A549 (cell line): ENCODE data around the gene PCDH9. TPM values are rescaled to one million over a fixed set of nuclear protein-coding genes. Genes with fewer than 3 reads are reported as not detected.
A peak's percentile ranks its signal among the peaks of the same experiment; 100 is the strongest.

ENCODE experiments used
- ATAC-seq, 2 experiments: fragments of 200-7000 bp in 1 of 2; fragments of >200 bp in 1 of 2; cut with Nextera tagmentation in 1 of 2; cut with Tn5 transposase in 1 of 2; 3 replicates each; pipeline versions ENCODE4 v1.8.0 to v1.9.1; 2018 to 2020; ENCODE audit warnings: mild to moderate bottlenecking in 1 of 2, moderate library complexity in 1 of 2
- CTCF ChIA-PET: fragments of 300-600 bp; sonication (Branson Sonifier 250); formaldehyde crosslinking; extraction: SDS; loops from one replicate; lab custom pipeline; 2021; ENCODE audit warnings: antibody characterized with exemption, inconsistent platforms; lab: Yijun Ruan, JAX
- POLR2A ChIA-PET: fragments of 350-600 bp; formaldehyde crosslinking; extraction: SDS; loops from one replicate; lab custom pipeline; 2021; ENCODE audit warnings: antibody characterized with exemption, inconsistent platforms; lab: Yijun Ruan, JAX
- DNase-seq, 2 experiments: peaks; one replicate each; pipeline versions ENCODE4 v3.0.0 to v3.0.0-alpha.2; 2011 to 2016; ENCODE audit warnings: low read depth in 1 of 2, low spot score in 1 of 2
- FAIRE-seq: peaks from 2 replicates; lab custom pipeline; 2011; peaks lifted over from hg19 to GRCh38; lab: Jason Lieb, UNC
- H3K27ac ChIP-seq, 2 experiments: fragments of >200 bp; sonication (Bioruptor Twin); formaldehyde crosslinking; 3 replicates each; pipeline ENCODE4 v1.5.1; 2016 to 2017
- H3K4me1 ChIP-seq: fragments of >200 bp; sonication (Bioruptor Twin); formaldehyde crosslinking; 3 replicates; pipeline ENCODE4 v1.6.1; 2016
- H3K4me2 ChIP-seq: fragments of >200 bp; sonication (Bioruptor Twin); formaldehyde crosslinking; 3 replicates; pipeline ENCODE4 v1.6.1; 2016
- H3K4me3 ChIP-seq: fragments of >200 bp; sonication (Bioruptor Twin); formaldehyde crosslinking; 3 replicates; pipeline ENCODE4 v1.5.1; 2016
- H3K9me3 ChIP-seq: fragments of >200 bp; sonication (Bioruptor Twin); formaldehyde crosslinking; 3 replicates; pipeline ENCODE4 v1.6.1; 2016
- CEBPB ChIP-seq, 2 experiments: fragments of >200 bp in 1 of 2; sonication (Bioruptor Twin) in 1 of 2; formaldehyde crosslinking in 1 of 2; IDR thresholded peaks; 2 replicates each; pipeline ENCODE4 v1.6.1; 2012 to 2016
- EP300 ChIP-seq, 2 experiments: fragments of >200 bp; sonication (Bioruptor Twin); formaldehyde crosslinking; IDR thresholded peaks; 2 replicates in 1 of 2; 3 replicates in 1 of 2; pipeline ENCODE4 v1.6.1; 2016 to 2017
- FOXS1 ChIP-seq: fragments of 250-450 bp; sonication (Bioruptor Pico); IDR thresholded peaks from 2 replicates; pipeline ENCODE4 v1.5.0; 2020; ENCODE audit warnings: mild to moderate bottlenecking, moderate library complexity
- GATA3 ChIP-seq: IDR thresholded peaks from 2 replicates; pipeline ENCODE4 v1.6.1; 2012; ENCODE audit warnings: borderline replicate concordance
- HEYL ChIP-seq: fragments of 250-450 bp; sonication (Bioruptor Pico); IDR thresholded peaks from 2 replicates; pipeline ENCODE4 v1.8.0; 2021; ENCODE audit warnings: mild to moderate bottlenecking, moderate library complexity
- HMGXB4 ChIP-seq: fragments of 250-450 bp; sonication (Bioruptor Pico); IDR thresholded peaks from 2 replicates; pipeline ENCODE4 v1.5.0; 2021; ENCODE audit warnings: mild to moderate bottlenecking, moderate library complexity, borderline replicate concordance
- KDM5A ChIP-seq: fragments of 200-600 bp; sonication (generic); IDR thresholded peaks from 2 replicates; pipeline ENCODE4 v1.6.1; 2016; ENCODE audit warnings: antibody characterized with exemption, mild to moderate bottlenecking
- MAFK ChIP-seq: fragments of 450-650 bp; IDR thresholded peaks from 2 replicates; pipeline ENCODE4 v1.6.1; 2014; ENCODE audit not compliant: partially characterized antibody
- MAZ ChIP-seq: fragments of 150-350 bp; IDR thresholded peaks from 2 replicates; pipeline ENCODE4 v1.6.1; 2014; ENCODE audit warnings: antibody characterized with exemption, low read depth, low read length, borderline replicate concordance
- NFE2L2 ChIP-seq: fragments of 150-350 bp; conservative IDR thresholded peaks from 2 replicates; pipeline ENCODE4 v1.6.1; 2014; ENCODE audit warnings: low read length
- NPAS2 ChIP-seq: fragments of 250-450 bp; sonication (Bioruptor Pico); IDR thresholded peaks from 2 replicates; pipeline ENCODE4 v1.8.0; 2022; ENCODE audit warnings: mild to moderate bottlenecking, moderate library complexity, borderline replicate concordance
- POLR2A ChIP-seq: IDR thresholded peaks from 2 replicates; pipeline ENCODE4 v1.6.1; 2012; ENCODE audit warnings: mild to moderate bottlenecking, low read length
- POLR2AphosphoS2 ChIP-seq: conservative IDR thresholded peaks from 2 replicates; pipeline ENCODE4 v1.6.1; 2012; ENCODE audit warnings: low read length, improper control_type of control experiment, inconsistent platforms
- RAD21 ChIP-seq, 2 experiments: fragments of >200 bp in 1 of 2; sonication (Bioruptor Twin) in 1 of 2; formaldehyde crosslinking in 1 of 2; IDR thresholded peaks in 1 of 2; conservative IDR thresholded peaks in 1 of 2; 2 replicates in 1 of 2; 3 replicates in 1 of 2; pipeline ENCODE4 v1.6.1; 2012 to 2018; ENCODE audit warnings: inconsistent platforms in 1 of 2
- REST ChIP-seq: fragments of 200-600 bp; sonication (generic); IDR thresholded peaks from 2 replicates; pipeline ENCODE4 v1.6.1; 2016; ENCODE audit warnings: antibody characterized with exemption, mild to moderate bottlenecking, moderate library complexity
- TP53 ChIP-seq: fragments of 250-450 bp; sonication (Bioruptor Pico); IDR thresholded peaks from 2 replicates; pipeline ENCODE4 v1.5.0; 2021; ENCODE audit warnings: mild to moderate bottlenecking, moderate library complexity
- ZSCAN20 ChIP-seq: fragments of 250-450 bp; sonication (Bioruptor Pico); IDR thresholded peaks from 2 replicates; pipeline ENCODE4 v1.8.0; 2022; ENCODE audit warnings: mild to moderate bottlenecking, moderate library complexity
- WGBS: methylation state at CpG from one replicate; pipeline ENCODE4 v1.1.6; 2017; ENCODE audit errors: missing lambda C conversion rate; 5-methylcytosine and 5-hydroxymethylcytosine counted together
- polyA plus RNA-seq, 4 experiments: library from polyadenylated mRNA; depleted of rRNA in 3 of 4; stranded (reverse); fragments of >200 nt; fragmentation: RNase III in 1 of 4; extraction: RNeasy Plus Mini Kit Qiagen cat#74134 plus additional on column Dnase treatment in 1 of 4; gene quantifications; 2 replicates in 3 of 4; 3 replicates in 1 of 4; pipeline ENCODE4 v1.2.3, GENCODE V29; 2011 to 2017

The PCDH9 gene
- polyA plus RNA-seq, 2 of the 4 experiments (the other 2 are of a cell fraction): 16.0 to 29.5 TPM

GRCh38 chr13:66534561-66534960 lies 695.6 kb downstream of the PCDH9 start:
- ATAC-seq (no peak), FAIRE-seq (no peak), DNase-seq (no peak)
- WGBS: 89% methylated on average over 2 of the region's 2 CpGs
- Histone ChIP-seq H3K4me3 (no peak overlapping the region), H3K27ac (no peak overlapping the region), H3K4me2 (no peak overlapping the region), H3K9me3 (no peaks in the 10 kb centered on the region), H3K4me1 (peaks cover 6% of the 10 kb centered on the region; the same call in 1 of the 3 replicates)
- TF ChIP-seq GATA3 (no peak), NFE2L2 (no peak), POLR2AphosphoS2 (no peak), HMGXB4 (CRISPR knock-in tag) (no peak), POLR2A (no peak), EP300 (IDR thresholded peaks at IDR 0.05) (no peak)
- POLR2A ChIA-PET: no interaction called here
- CTCF ChIA-PET: no interaction called here

- FAIRE-seq: no peak
- POLR2A ChIA-PET: no interaction called here
- H3K4me2 ChIP-seq: no peak overlapping the region
- no peak overlapping the region for H3K27ac ChIP-seq
- H3K4me3 ChIP-seq: no peak overlapping the region
- no peaks in the 10 kb centered on the region for H3K9me3 ChIP-seq
- 91% methylated on average over 5 of the region's 5 CpGs for WGBS
- ATAC-seq: no peak
- CTCF ChIA-PET: no interaction called here
- no peak for TF ChIP-seq KDM5A
- no peak for TF ChIP-seq MAFK
- no peak for TF ChIP-seq FOXS1 (CRISPR knock-in tag)
- no peak for DNase-seq
- peaks cover 6% of the 10 kb centered on the region; the same call in 1 of the 3 replicates for H3K4me1 ChIP-seq
Observed at GRCh38 chr13:66532845-66533244, 697.3 kb downstream of the PCDH9 start.

- ChIA-PET CTCF (no interaction called here), POLR2A (no interaction called here)
- no peak for TF ChIP-seq CEBPB (IDR thresholded peaks at IDR 0.05)
- TF ChIP-seq HEYL (CRISPR knock-in tag): no peak
- no peak for TF ChIP-seq MAZ
- no peak for TF ChIP-seq ZSCAN20
- no peak for TF ChIP-seq TP53
- no peak for TF ChIP-seq NPAS2 (CRISPR knock-in tag)
- no peak for TF ChIP-seq REST
- no peak for TF ChIP-seq RAD21 (conservative IDR thresholded peaks at IDR 0.05 in 1 of 2, IDR thresholded peaks at IDR 0.05 in 1 of 2)
- Histone ChIP-seq H3K27ac (no peak overlapping the region), H3K4me3 (no peak overlapping the region), H3K4me2 (no peak overlapping the region), H3K4me1 (peaks cover 6% of the 10 kb centered on the region; the same call in 1 of the 3 replicates), H3K9me3 (no peaks in the 10 kb centered on the region)
- WGBS: 45% methylated on average over 3 of the region's 3 CpGs
- ATAC-seq (no peak), FAIRE-seq (no peak), DNase-seq (peak in 1 of 2 experiments; percentile 26)
Observed at GRCh38 chr13:66532146-66532545, 698.0 kb downstream of the PCDH9 start.
